H1 (cell line): ENCODE measurements around the gene LRRC4. TPM values are rescaled to one million over a fixed set of nuclear protein-coding genes. Genes with fewer than 3 reads are reported as not detected.

Experiments
- CTCF ChIA-PET: fragments of 300-600 bp; sonication (Branson Sonifier 250); formaldehyde crosslinking; loops from one replicate; lab custom pipeline; 2021; ENCODE audit not compliant: partially characterized antibody; lab: Charles Lee
- POLR2A ChIA-PET: fragments of 300-600 bp; sonication (Branson Sonifier 250); formaldehyde crosslinking; loops from one replicate; lab custom pipeline; 2021; ENCODE audit warnings: inconsistent platforms; ENCODE audit not compliant: partially characterized antibody; lab: Charles Lee
- DNase-seq, 2 experiments: peaks; one replicate each; pipeline versions ENCODE4 v3.0.0 to v3.0.0-alpha.2; 2010 to 2022; ENCODE audit warnings: low spot score in 2 of 2, low read depth in 1 of 2, mixed read lengths in 1 of 2
- FAIRE-seq: peaks from 2 replicates; lab custom pipeline; 2011; peaks lifted over from hg19 to GRCh38; lab: Jason Lieb, UNC
- H2AFZ ChIP-seq: 2 replicates; pipeline ENCODE4 v1.8.1; 2012; ENCODE audit warnings: low read length, inconsistent platforms
- H2AK5ac ChIP-seq: 2 replicates; pipeline ENCODE4 v1.6.1; 2013; ENCODE audit warnings: low read depth, low read length
- H2BK120ac ChIP-seq: replicated peaks from 2 replicates; pipeline ENCODE3; 2013; ENCODE audit warnings: low read depth, low read length, inconsistent platforms
- H2BK12ac ChIP-seq: 2 replicates; pipeline ENCODE4 v1.6.1; 2013; ENCODE audit warnings: low read depth, low read length
- H2BK15ac ChIP-seq: 2 replicates; pipeline ENCODE4 v1.6.1; 2013; ENCODE audit warnings: low read length
- H2BK20ac ChIP-seq: 2 replicates; pipeline ENCODE4 v1.6.1; 2013; ENCODE audit warnings: low read length
- H2BK5ac ChIP-seq: 2 replicates; pipeline ENCODE4 v1.6.1; 2013; ENCODE audit warnings: low read depth, low read length
- H3K14ac ChIP-seq: 2 replicates; pipeline ENCODE4 v1.6.1; 2013; ENCODE audit warnings: inconsistent platforms; ENCODE audit not compliant: insufficient read length
- H3K18ac ChIP-seq: 2 replicates; pipeline ENCODE4 v1.6.1; 2013; ENCODE audit warnings: low read length; ENCODE audit errors: extremely low read depth
- H3K23ac ChIP-seq: 2 replicates; pipeline ENCODE4 v1.6.1; 2013; ENCODE audit warnings: inconsistent platforms; ENCODE audit not compliant: insufficient read length
- H3K23me2 ChIP-seq: 2 replicates; pipeline ENCODE4 v1.6.1; 2013; ENCODE audit warnings: low read depth, low read length
- H3K27ac ChIP-seq: 2 replicates; pipeline ENCODE4 v1.6.1; 2011; ENCODE audit warnings: low read depth, low read length, inconsistent platforms
- H3K27me3 ChIP-seq, 4 experiments: replicated peaks in 1 of 4; 1 replicate in 1 of 4; 2 replicates in 3 of 4; pipeline versions ENCODE4 v1.6.1 to v1.8.1; 2011 to 2013; ENCODE audit warnings: low read length in 3 of 4, mild to moderate bottlenecking in 3 of 4, inconsistent platforms in 2 of 4, mixed read lengths in 2 of 4, moderate library complexity in 1 of 4; ENCODE audit not compliant: control insufficient read depth in 3 of 4, insufficient read depth in 3 of 4; ENCODE audit errors: extremely low read depth in 1 of 4
- H3K36me3 ChIP-seq, 4 experiments: 2 replicates each; pipeline versions ENCODE4 v1.6.1 to v1.8.1; 2011 to 2013; ENCODE audit warnings: mild to moderate bottlenecking in 4 of 4, low read length in 3 of 4, moderate library complexity in 2 of 4, control low read depth in 1 of 4, inconsistent platforms in 1 of 4; ENCODE audit not compliant: insufficient read depth in 4 of 4, control insufficient read depth in 2 of 4
- H3K4ac ChIP-seq: replicated peaks from 2 replicates; pipeline ENCODE3; 2013; ENCODE audit warnings: low read length, low read depth, mixed read lengths, inconsistent platforms; ENCODE audit not compliant: insufficient read length
- H3K4me1 ChIP-seq, 4 experiments: replicated peaks in 1 of 4; 1 replicate in 1 of 4; 2 replicates in 3 of 4; pipeline versions ENCODE4 v1.6.1 to v1.8.1; 2011 to 2013; ENCODE audit warnings: low read length in 3 of 4, inconsistent platforms in 2 of 4, mixed read lengths in 1 of 4; ENCODE audit not compliant: insufficient read depth in 4 of 4, control insufficient read depth in 3 of 4
- H3K4me2 ChIP-seq, 2 experiments: 2 replicates each; pipeline versions ENCODE4 v1.6.1 to v1.8.1; 2011 to 2013; ENCODE audit warnings: low read depth in 2 of 2, low read length in 2 of 2, control low read depth in 1 of 2, inconsistent platforms in 1 of 2, mild to moderate bottlenecking in 1 of 2; ENCODE audit not compliant: insufficient read depth in 1 of 2
- H3K4me3 ChIP-seq, 4 experiments: fragments of 200-600, 300-600 bp in 1 of 4; sonication (generic), shearing (Covaris generic), sonication (Bioruptor Twin) in 1 of 4; 2 replicates each; pipeline versions ENCODE4 v1.5.1 to v1.8.1; 2011 to 2016; ENCODE audit warnings: low read length in 4 of 4, low read depth in 3 of 4, control low read depth in 2 of 4, inconsistent platforms in 2 of 4, mild to moderate bottlenecking in 2 of 4, mixed read lengths in 1 of 4, moderate library complexity in 1 of 4; ENCODE audit not compliant: insufficient read depth in 2 of 4; ENCODE audit errors: extremely low read depth in 1 of 4
- H3K56ac ChIP-seq: replicated peaks from 2 replicates; pipeline ENCODE3; 2013; ENCODE audit warnings: low read depth, mild to moderate bottlenecking, mixed read lengths, low read length, inconsistent platforms; ENCODE audit not compliant: insufficient read length
- H3K79me1 ChIP-seq: 2 replicates; pipeline ENCODE4 v1.6.1; 2013; ENCODE audit warnings: low read depth, low read length, control low read depth
- H3K79me2 ChIP-seq, 2 experiments: 2 replicates each; pipeline versions ENCODE4 v1.6.1 to v1.8.1; 2012 to 2013; ENCODE audit warnings: low read length in 2 of 2, mild to moderate bottlenecking in 2 of 2, inconsistent platforms in 1 of 2; ENCODE audit not compliant: insufficient read depth in 2 of 2, control insufficient read depth in 1 of 2
- H3K9ac ChIP-seq, 4 experiments: replicated peaks in 1 of 4; 1 replicate in 1 of 4; 2 replicates in 3 of 4; pipeline versions ENCODE4 v1.6.1 to v1.8.1; 2011 to 2013; ENCODE audit warnings: low read depth in 3 of 4, low read length in 3 of 4, control low read depth in 2 of 4, mild to moderate bottlenecking in 2 of 4, moderate library complexity in 2 of 4, inconsistent platforms in 1 of 4; ENCODE audit errors: extremely low read depth in 1 of 4
- H3K9me3 ChIP-seq, 2 experiments: 2 replicates each; pipeline versions ENCODE4 v1.6.1 to v1.8.1; 2012 to 2013; ENCODE audit warnings: mild to moderate bottlenecking in 2 of 2, moderate library complexity in 2 of 2, control low read depth in 1 of 2, inconsistent platforms in 1 of 2, low read depth in 1 of 2, low read length in 1 of 2, mixed read lengths in 1 of 2; ENCODE audit not compliant: insufficient read depth in 2 of 2
- H4K20me1 ChIP-seq, 2 experiments: replicated peaks in 1 of 2; 2 replicates each; pipeline versions ENCODE3 to v1.8.1; 2011 to 2013; ENCODE audit warnings: inconsistent platforms in 2 of 2, low read length in 2 of 2, mild to moderate bottlenecking in 1 of 2; ENCODE audit not compliant: insufficient read depth in 2 of 2, control insufficient read depth in 1 of 2
- H4K5ac ChIP-seq: 2 replicates; pipeline ENCODE4 v1.6.1; 2013; ENCODE audit warnings: low read length, low read depth, mixed read lengths, inconsistent platforms; ENCODE audit not compliant: insufficient read length
- H4K8ac ChIP-seq: 2 replicates; pipeline ENCODE4 v1.8.0; 2013; ENCODE audit warnings: mild to moderate bottlenecking, moderate library complexity, low read length, inconsistent platforms; ENCODE audit not compliant: insufficient read depth; ENCODE audit errors: extremely low read depth
- H4K91ac ChIP-seq: replicated peaks from 2 replicates; pipeline ENCODE3; 2013; ENCODE audit warnings: low read length, mixed read lengths, inconsistent platforms; ENCODE audit not compliant: insufficient read length
- ATF3 ChIP-seq: IDR thresholded peaks from 2 replicates; pipeline ENCODE4 v1.6.1; 2011; ENCODE audit warnings: low read depth, mild to moderate bottlenecking, low read length; ENCODE audit not compliant: insufficient read depth
- BACH1 ChIP-seq: IDR thresholded peaks from 2 replicates; pipeline ENCODE4 v1.6.1; 2012; ENCODE audit warnings: low read length, improper control_type of control experiment
- CBX8 ChIP-seq: fragments of 300-800, 300-1000 bp; sonication (generic); IDR thresholded peaks from 2 replicates; pipeline ENCODE4 v1.7.1; 2016; ENCODE audit warnings: low read depth, low read length, borderline replicate concordance
- EP300 ChIP-seq, 2 experiments: IDR thresholded peaks; 1 replicate in 1 of 2; 2 replicates in 1 of 2; pipeline ENCODE4 v1.6.1; 2011 to 2012; ENCODE audit warnings: low read depth in 2 of 2, low read length in 2 of 2, mild to moderate bottlenecking in 2 of 2, borderline replicate concordance in 1 of 2, inconsistent platforms in 1 of 2, moderate library complexity in 1 of 2
- HDAC6 ChIP-seq: IDR thresholded peaks from one replicate; pipeline ENCODE4 v1.7.1; 2012; ENCODE audit warnings: low read depth, mild to moderate bottlenecking, inconsistent platforms, low read length, moderate library complexity
- MAFK ChIP-seq: IDR thresholded peaks from 2 replicates; pipeline ENCODE4 v1.6.1; 2012; ENCODE audit warnings: low read depth, mild to moderate bottlenecking, improper control_type of control experiment, low read length
- RAD21 ChIP-seq, 2 experiments: IDR thresholded peaks in 1 of 2; conservative IDR thresholded peaks in 1 of 2; 2 replicates each; pipeline ENCODE4 v1.6.1; 2011; ENCODE audit warnings: low read depth in 2 of 2, low read length in 2 of 2, improper control_type of control experiment in 1 of 2, inconsistent platforms in 1 of 2, mild to moderate bottlenecking in 1 of 2, moderate library complexity in 1 of 2
- SIN3A ChIP-seq, 2 experiments: IDR thresholded peaks in 1 of 2; conservative IDR thresholded peaks in 1 of 2; 2 replicates each; pipeline ENCODE4 v1.6.1; 2011 to 2012; ENCODE audit warnings: low read length in 2 of 2, improper control_type of control experiment in 1 of 2, low read depth in 1 of 2, mild to moderate bottlenecking in 1 of 2
- SIX5 ChIP-seq: IDR thresholded peaks from 2 replicates; pipeline ENCODE4 v1.6.1; 2011; ENCODE audit warnings: mild to moderate bottlenecking, low read depth, low read length
- TEAD4 ChIP-seq: IDR thresholded peaks from 2 replicates; pipeline ENCODE4 v1.6.1; 2012; ENCODE audit warnings: low read depth, low read length, inconsistent platforms, mixed read lengths
- ZNF274 ChIP-seq: IDR thresholded peaks from 2 replicates; pipeline ENCODE4 v1.7.0; 2012; ENCODE audit warnings: low read length, borderline replicate concordance; ENCODE audit errors: extremely low read depth
- WGBS, 2 experiments: shearing (Covaris generic) in 1 of 2; methylation state at CpG; one replicate each; pipeline versions ENCODE4 v1.1.6 to v1.1.7; 2013 to 2015; ENCODE audit warnings: low lambda C conversion rate in 2 of 2, mixed read lengths in 2 of 2, inconsistent platforms in 1 of 2, low coverage in 1 of 2, missing lambda C conversion rate in 1 of 2; ENCODE audit not compliant: insufficient replicate concordance in 2 of 2, insufficient coverage in 1 of 2, insufficient read length in 1 of 2; ENCODE audit errors: extremely low coverage in 1 of 2, missing lambda C conversion rate in 1 of 2; 5-methylcytosine and 5-hydroxymethylcytosine counted together
- polyA plus RNA-seq, 7 experiments: library from polyadenylated mRNA; depleted of rRNA in 3 of 7; stranded (reverse) in 5 of 7; unstranded in 2 of 7; fragments of >200 nt in 5 of 7; fragments of 200-250 nt in 2 of 7; gene quantifications; 1 replicate in 5 of 7; 2 replicates in 1 of 7; 4 replicates in 1 of 7; pipeline versions ENCODE4 v1.2.1 to v1.2.3, GENCODE V29; 2011 to 2013; ENCODE audit warnings: missing spikeins in 2 of 7, mixed read lengths in 2 of 7
- total RNA-seq: library from RNA; stranded (reverse); fragmentation: NEBNext Ultra II Directional; extraction: Animal tissue kit (Norgen Biotek cat#: 25700); gene quantifications from 2 replicates; pipeline ENCODE4 v1.2.1, GENCODE V29; 2021

The LRRC4 gene
- total and polyA plus RNA-seq, 2 of the 8 experiments (the other 6 are each of a cell fraction or from before 2014, with no cell fraction given) = 13.4 to 16.4 TPM

DNA sequence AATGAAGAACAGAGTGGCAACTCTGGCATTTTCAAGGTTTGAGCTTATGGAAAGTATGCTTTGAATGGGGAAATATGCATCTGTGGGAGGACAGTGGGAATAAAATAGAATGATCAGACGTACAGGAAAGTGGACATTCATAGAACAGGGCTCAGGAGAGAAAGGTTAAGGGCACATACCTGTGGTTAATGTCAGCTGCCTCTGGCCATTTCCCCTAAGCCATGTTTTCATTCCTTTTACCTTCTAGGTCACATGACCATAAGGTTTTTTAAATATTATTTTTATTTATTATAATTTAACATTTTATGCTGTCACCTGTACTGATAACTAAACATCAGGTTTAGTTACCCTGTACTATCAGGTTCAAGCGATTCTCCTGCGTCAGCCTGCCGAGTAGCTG, 52.8 kb downstream of the LRRC4 start:
- Histone ChIP-seq H3K27ac (no peak overlapping the region), H2BK12ac (no peak overlapping the region), H3K23ac (no peak overlapping the region), H3K4me3 (no peak overlapping the region), H3K4ac (no peak overlapping the region), H3K56ac (no peak overlapping the region), H3K18ac (no peak overlapping the region), H3K79me1 (no peaks in the 10 kb centered on the region; the same call in none of the 2 replicates), H4K8ac (no peak overlapping the region), H3K14ac (no peak overlapping the region), H2BK5ac (no peak overlapping the region), H3K27me3 (no peaks in the 10 kb centered on the region), H3K4me2 (no peak overlapping the region), H2BK120ac (no peak overlapping the region), H3K23me2 (no peaks in the 10 kb centered on the region), H3K36me3 (peaks cover 0 to 11% (median 0%) of the 10 kb centered on the region in 4 experiments; a peak in 1 of 8 replicates), H4K5ac (no peak overlapping the region), H2AFZ (no peak overlapping the region), H4K20me1 (peaks cover 0 to 5% of the 10 kb centered on the region in 2 experiments), H3K79me2 (peaks cover 0 to 4% of the 10 kb centered on the region in 2 experiments; a peak in 1 of 4 replicates), H3K9ac (no peak overlapping the region), H2AK5ac (no peak overlapping the region), H2BK20ac (no peak overlapping the region), H2BK15ac (no peak overlapping the region), H3K4me1 (peaks cover 2 to 7% (median 5%) of the 10 kb centered on the region in 4 experiments; a peak in 4 of 7 replicates), H4K91ac (no peak overlapping the region), H3K9me3 (no peaks in the 10 kb centered on the region)
- 96% methylated on average over 4 of the region's 4 CpGs; no CpG with 5 or more reads in 1 of the 2 experiments for WGBS, 2 experiments
- POLR2A ChIA-PET = no interaction called here
- DNase-seq = no peak
- CTCF ChIA-PET = interaction anchor here (1.4 to 1.8 kb wide), 2 partner anchors 10 to 15 kb away, joined by 3 to 4 read pairs; no protein-coding TSS in a partner anchor
- no peak for FAIRE-seq
- no peak for TF ChIP-seq TEAD4
- TF ChIP-seq RAD21 (IDR thresholded peaks at IDR 0.05 in 1 of 2, conservative IDR thresholded peaks at IDR 0.05 in 1 of 2; ENCODE audit: low read depth in 2 of 2, low read length in 2 of 2) = no peak
- no peak for TF ChIP-seq ATF3
- no peak for TF ChIP-seq MAFK
- TF ChIP-seq EP300 (IDR thresholded peaks at IDR 0.05; ENCODE audit: borderline replicate concordance in 1 of 2, low read depth in 2 of 2, low read length in 2 of 2) = no peak
- no peak for TF ChIP-seq SIN3A (conservative IDR thresholded peaks at IDR 0.05 in 1 of 2, IDR thresholded peaks at IDR 0.05 in 1 of 2; ENCODE audit: low read depth in 1 of 2, low read length in 2 of 2)
- no peak for TF ChIP-seq HDAC6
- TF ChIP-seq CBX8 = no peak
- no peak for TF ChIP-seq ZNF274
- TF ChIP-seq BACH1 = no peak
- no peak for TF ChIP-seq SIX5
